NCI-H345 (cell line): ENCODE results near the gene TMEM208.
A peak's percentile ranks its signal among the peaks of the same experiment; 100 is the strongest.

Experiments
- DNase-seq: peaks from one replicate; lab custom pipeline; 2025; lab: John Stamatoyannopoulos, UW

Gene TMEM208

DNA sequence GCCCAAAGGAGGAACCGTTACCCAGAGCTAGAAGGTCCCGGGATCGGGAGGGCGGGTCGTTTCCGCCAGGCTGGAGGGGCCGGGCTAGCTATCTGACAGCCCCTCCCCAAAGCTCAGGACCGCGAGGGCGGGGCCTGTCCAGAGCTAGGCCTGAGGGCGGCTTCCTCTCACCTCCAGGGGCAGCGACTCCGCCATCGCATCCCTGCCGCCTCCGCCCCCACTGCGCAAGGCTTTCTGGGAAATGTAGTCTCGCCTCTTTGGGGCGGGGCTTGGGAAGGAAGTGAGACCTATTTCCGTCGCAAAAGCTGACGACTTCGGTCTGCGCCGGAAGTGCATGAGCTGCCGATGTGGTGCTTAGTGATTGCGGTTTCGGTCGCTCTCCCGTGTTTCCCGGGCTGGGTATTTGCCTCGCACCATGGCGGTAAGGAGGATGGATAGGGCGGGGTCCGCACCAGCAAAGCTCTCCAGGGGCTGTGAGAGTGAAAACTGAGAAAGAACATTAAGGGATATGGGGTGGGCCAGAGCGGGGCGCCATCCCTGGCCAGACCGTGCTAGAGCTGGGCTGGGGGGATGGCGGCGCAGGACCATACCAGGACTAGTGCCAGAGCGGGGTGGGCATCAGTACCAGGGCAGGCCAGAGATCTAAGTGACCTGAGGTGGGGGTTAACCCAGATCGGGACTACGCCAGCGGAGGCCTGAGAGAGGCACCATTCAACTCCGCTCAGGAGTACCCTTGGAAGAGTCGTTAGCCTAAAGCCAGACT, at the start of gene TMEM208:
Gene TMEM208, plus strand, starts transcription at position 327 of the 763 bp plus-strand sequence. Its CDS starts 89 bp downstream, at position 416.
- DNase-seq = peak; percentile 96

DNA sequence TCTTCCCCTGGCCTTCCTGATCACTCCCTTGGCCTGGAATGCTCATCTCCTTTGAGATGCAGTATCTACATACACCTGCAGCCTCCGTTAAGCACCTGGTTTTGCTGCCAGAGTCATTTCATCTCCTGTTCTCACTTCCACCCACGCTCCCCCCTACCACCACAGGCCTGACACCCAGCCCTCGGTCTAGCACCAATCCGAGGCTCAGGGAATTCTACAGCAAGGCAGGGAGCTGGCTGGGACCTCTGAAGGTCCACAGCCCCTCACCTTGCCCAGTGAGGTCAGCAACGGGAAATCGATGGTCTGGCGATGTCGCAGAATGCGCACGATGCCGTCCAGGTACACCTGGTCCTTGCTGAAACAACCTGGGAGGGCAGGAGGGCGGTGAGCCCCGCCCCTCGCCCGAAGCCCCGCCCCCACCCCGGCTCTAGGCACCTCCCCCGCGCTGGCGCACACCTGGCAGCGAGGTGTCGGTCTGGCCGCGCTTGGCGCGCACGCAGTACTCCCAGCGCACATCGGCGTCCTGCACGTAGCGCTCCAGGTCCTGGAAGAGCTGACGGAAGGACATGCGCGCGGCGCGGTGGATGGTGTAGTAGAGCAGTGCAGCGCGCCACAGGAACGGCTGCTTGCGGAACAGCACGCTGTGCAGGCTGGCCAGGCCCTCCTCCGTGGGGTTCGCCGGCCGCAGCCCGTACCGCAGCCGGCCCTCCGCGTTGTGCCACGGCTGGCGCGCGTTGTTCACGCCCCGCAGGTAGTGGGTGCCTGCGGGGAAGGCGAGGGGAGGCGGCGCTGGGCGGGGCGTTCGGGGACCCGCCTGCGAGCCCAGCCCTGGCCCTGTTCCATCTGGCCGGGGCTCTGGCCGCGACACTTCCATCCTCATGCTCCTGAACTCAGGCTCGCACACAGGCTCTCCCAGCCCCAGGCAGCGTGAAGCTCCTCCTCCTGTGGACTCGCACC, 48.9 kb upstream of the TMEM208 start:
- peak; percentile 90 for DNase-seq

DNA sequence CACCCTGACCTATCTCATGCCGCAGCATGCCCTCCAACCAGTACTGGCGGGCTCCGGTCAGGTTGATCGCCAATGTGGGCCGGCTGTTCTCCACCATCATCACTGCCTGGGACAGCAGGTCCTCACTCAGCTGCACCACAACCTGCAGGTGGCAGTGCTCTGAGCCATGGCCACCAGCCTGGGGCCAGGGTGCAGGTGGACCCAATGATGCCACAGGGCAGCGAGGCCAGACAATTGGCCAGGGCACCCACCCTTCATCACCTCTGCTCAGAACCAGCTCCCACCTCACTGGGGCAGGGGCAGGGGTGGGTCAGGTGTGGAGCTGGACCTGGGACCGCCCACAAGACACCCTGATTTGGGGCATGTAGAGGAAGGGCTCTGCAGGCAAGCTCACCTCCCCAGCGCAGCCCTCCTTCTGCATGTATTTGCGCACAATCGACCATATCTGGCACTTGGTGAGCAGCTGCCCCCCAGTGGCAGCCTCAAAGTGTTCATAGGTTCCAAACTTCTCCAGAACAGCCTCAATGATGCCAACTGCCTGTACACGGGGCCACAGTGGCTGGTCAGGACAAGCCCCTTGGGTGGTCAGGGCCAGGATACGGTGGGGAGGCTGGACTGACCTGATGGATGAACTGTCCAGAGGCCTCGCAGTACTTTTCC, 47.4 kb upstream of the TMEM208 start:
- DNase-seq = no peak

DNA sequence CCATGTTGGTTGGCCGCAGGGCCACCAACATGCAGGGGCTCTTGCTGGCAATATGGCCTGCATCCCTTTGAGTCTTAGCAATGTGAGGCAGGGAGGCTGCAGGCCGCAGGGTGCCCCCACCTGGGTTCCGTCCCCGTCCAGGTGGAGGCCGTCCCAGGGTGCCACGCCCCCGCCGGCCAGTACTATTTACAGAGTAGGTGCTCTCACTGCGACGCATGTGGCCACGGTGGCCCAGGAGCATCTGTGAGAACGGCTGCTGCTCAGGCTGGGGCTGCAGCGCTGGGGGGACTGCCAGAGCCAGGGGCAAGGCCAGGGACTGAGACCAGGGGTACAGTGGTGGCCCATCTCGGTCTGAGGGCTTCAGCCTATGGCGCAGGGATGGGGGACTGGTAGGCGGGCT, 46.8 kb upstream of the TMEM208 start:
- no peak for DNase-seq

DNA sequence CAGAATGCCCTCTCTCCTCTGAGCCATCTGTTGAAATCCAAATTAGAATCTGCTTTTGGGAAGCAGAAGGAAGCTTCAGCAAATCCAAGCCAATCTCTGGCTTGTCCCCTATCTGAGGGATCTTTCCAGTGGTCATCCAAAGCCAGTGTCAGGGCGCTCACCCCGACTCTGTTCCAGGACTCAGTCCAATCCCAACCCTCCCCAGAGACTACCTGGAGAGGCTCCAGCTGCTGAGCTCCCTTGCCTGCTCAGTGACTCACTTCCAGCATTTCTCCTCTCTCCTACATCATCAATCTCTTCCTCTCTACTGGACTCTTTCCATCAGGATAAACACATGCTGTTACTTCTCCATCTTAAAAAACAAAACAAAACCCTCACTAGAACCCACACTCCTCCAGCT, 45.6 kb upstream of the TMEM208 start:
- no peak for DNase-seq

DNA sequence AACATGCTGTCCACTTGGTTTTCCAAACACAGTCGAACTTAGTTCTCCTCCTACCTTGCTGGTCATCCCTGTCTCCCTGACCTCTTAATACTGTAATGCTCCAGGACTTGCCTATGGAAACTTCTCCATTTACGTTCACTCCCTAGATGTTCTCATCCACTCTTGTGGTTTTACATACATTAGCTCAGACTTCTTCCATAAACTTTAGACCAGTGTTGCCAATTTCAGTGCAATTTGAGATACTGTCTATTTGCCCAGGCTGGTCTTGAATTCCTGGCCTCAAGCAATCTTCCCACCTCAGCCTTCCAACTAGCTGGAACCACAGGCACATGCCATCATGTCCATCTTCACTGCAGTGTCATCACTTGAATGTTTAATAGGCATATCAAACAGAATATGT, 44.6 kb upstream of the TMEM208 start:
- no peak for DNase-seq

DNA sequence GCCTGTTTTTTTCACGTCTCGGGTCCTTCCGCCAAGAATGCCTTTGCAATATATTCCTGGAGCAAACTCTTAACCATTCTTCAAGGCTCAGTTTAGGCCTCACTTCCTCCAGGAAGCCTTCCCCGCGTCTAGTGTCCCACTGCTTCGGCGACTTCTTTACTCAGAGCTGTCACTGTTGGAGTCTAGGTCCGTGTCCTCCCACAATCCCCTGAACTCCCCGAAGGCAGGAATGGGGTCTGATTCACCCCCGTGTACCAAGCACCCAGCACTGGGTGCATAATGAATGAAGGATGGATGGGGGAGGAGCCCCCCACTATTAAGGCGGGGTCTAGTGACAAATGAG, 43.7 kb upstream of the TMEM208 start:
- DNase-seq = no peak

DNA sequence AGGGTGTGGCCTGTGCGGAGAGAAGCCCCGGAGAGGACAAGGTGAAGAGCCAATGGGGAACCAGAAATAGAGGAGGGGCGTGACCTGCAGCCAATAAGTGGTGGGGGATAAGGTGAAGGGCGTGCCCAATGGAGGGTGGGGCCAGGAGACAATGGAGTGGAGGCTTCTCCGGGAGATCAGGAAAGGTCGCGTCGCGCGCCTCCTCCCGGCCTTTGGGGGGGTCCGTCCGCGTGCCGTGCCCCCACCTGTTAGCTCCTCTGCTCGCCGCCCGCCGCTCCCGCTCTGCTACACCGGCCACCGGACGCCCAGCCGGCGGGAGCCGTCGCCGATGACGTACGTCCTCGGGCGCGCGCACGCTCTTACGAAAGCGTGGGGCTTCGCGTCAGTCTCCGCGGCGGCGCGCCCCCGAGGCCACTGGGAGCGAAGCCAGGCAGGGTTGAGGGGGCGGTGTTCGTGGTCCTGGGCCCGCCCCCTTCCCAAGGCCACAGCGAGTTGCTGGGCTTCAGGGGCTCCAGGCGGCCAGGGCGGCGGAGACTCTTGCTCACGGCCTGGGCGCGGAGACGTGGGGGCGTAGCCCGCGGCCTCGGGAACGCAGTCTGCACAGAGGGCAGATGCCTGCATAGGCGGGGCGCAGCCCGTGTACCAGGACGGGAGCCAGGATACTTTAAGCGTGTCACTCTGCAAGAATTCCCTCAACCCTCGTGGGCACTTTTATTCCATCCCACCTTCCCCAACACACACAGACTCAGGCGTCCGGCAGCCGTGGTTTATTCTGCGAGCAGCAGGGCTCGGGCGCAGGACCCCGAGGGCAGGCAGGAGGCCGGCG, 43.1 kb upstream of the TMEM208 start, which contains the start of gene MATCAP1:
Gene MATCAP1, minus strand, starts transcription at position 337 of the 826 bp plus-strand sequence. CDS start 3,353 bp downstream, outside the sequence.
- peak; percentile 94 for DNase-seq

DNA sequence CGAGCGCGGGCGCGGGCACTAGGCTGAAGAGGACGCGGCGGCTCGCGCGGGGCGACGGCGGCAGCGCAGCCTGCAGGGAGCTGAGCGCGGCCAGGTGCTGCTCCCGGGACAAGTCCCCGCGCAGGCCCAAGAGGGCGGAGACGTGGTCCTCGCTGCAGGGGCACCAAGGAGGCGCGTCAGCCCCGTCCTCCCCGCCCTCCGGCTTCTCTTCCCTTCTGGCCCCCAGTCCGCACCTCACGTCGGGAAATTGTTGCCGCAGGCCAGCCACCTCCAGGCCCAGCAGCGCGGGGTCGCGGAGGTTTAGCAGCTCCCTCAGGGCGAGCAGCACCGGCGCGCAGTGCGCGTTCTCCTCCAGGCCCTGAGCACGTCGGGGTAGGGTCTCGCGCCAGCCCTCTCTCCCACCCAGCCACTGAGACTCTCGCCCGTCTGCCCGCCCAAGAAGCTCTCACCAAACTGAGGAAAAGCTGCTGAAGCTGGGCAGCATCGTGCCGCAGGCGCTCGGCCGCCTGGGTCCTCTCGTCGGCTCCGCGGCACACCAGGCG, 42.4 kb upstream of the TMEM208 start:
- peak; percentile 59 for DNase-seq

DNA sequence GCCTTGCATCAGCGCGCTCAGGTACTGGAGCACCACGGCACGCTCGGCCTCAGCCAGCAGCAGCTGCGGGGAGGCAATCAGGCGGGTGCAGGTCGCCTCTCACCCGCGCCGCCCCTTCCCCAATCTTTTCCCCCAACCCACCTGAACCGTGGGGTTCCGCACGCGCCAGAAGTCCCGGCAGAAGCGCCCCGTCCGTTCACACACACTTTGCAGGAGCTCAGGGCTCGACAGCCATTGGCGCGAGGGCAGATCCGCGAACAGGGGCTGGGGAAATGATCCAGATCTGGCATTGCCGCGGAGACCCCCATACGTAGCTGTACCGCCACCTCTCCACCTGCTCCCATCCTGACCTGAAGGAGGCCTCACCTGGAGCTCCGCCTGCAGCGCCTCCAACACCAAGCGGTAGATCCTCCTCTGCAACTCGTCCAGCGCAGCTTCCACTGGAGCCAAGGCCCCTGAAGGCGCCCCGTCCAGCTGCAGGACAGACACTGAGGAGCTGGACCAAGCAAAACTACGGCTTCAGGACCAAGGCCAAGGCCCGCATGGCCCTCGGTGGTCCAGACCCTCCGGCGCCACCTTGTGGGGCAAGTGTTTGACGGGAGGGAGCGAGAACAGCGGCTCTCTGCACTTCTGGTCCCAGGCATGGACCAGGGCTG, 41.8 kb upstream of the TMEM208 start:
- peak; percentile 55 for DNase-seq

DNA sequence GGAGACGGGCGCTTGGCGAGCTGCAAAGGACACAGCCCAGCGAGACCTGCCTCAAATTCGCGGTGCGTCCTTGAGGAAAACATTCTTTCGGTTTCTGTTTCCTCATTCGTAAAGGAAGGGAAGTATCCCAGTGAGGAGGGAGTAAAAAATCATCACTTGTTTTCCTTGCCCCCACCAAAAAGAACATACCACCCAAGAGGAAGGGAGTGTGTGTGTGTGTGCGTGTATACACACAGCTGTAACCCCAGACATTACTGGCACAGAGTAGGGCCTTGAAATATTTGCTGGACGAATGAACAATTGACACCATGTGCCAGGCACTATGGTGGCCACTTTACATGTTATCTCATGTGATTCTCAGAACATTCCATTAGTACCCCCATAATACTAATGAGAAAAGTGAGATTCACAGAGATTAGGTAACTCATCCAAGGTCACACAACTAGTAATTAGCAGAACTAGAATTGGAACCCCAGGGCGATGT, 41.2 kb upstream of the TMEM208 start:
- DNase-seq = no peak

DNA sequence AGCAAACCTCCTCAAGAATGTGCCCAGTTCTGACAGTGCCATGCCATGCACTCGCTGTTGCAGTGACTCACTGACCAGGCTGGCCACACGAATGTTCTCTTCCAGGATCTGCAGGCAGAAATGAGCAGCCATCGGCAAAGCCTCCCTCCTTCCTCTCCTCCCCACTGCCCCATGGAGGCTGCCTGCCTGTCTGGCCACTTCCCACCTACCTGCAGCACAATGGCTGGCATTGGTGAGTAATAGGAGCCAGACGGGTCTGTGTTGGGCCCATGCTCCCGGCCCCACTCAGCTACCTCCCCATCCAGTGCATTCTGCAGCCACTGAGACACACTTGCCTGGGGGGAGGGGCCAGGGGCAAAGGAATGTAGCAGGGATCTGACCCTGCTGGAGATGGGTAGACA, 40.4 kb upstream of the TMEM208 start:
- no peak for DNase-seq

DNA sequence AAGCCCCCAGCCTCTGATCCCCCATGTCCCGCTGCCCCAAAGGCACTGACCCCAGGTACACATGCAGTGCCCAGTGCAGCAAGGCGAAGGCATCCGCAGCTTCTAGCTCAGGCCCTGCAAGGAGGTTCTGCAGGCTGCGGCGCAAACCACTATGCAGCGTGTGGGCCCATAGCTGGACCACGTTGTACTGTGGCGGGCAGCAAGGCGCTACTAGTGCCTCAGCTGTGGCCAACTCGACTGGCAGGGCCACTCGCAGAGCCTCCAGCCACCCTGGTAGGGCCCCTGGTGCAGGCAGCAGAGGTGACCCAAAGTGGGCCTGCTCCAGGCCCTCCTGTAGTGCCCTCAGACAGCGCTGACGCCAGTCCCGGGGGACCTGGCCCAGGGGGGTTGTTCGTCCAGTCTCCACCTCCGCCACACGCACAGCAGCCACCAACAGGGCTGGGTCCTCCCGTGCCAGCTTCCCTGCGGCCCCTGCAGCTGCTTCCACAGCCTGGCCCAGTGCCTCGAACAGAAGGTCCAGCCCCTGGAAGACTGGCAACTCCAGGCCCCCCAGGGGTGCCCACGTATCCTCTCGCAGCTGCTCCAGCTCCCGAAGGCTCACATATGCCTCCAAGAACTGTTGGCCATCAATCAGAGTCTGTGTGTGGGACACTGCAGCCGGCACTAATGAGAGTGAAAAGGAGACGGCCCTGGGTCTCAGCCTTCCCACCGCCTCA, 39.6 kb upstream of the TMEM208 start:
- DNase-seq = no peak

DNA sequence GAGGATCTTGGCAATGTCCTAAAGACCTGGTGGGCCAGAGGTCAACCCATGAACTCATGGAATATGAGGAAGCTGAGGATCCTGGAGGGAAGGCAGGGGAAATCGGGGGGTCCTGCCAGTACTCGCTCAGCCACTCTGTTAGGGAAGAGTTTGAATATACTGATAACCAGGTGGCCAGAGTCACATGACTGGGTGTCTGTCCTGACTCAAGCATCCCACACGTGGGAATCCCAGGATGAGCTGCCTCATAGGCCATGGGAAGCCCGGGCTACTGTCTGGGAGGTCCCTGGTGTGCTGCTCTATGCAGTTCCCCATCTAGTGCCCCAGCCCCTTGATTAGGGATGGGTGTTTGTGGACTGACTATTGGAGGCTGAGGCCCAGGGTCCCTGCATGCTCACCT, 38.6 kb upstream of the TMEM208 start:
- DNase-seq = no peak

DNA sequence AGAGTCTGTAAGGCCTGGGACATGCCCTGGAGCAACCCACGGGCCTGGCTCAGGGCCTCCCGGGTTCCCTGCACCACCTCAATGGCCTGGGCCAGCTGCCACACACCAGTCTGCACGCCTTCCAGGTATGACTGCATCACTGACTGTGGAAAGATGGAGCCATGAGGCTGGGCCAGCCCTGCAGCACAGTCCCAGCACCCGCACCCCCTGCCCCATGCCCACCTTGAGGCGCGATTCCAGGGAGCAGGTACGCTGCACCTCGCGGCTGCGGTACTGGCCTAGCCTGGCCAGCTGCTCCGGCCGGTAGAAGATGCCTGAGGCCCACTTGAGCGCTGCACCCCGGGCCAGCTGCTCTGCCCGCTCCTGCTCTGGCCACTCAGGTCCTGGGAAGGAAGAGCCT, 38.1 kb upstream of the TMEM208 start:
- DNase-seq = no peak

DNA sequence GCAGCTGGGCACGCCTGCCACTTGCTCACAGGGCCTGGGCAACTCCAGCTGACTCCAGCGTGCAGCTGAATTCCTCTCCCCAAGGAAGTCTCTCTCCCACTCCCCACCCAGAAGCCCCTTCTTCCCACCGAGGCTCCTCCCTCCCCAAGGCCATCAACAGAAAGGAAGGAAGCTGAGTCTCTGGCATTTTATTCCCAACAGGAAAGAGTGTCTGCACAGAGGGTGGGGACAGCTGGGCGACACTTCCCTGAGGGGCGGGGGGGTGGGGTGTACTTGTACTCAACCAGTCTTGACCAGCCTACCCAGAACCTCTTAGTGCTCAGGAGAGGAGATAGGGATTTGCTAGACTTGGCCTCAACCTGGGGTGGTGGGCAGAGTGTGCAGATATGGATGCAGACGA, 36.9 kb upstream of the TMEM208 start, which contains the start of gene EXOC3L1:
Gene EXOC3L1, minus strand, starts transcription at position 96 of the 400 bp plus-strand sequence. CDS start 460 bp downstream, outside the sequence.
- DNase-seq = no peak

DNA sequence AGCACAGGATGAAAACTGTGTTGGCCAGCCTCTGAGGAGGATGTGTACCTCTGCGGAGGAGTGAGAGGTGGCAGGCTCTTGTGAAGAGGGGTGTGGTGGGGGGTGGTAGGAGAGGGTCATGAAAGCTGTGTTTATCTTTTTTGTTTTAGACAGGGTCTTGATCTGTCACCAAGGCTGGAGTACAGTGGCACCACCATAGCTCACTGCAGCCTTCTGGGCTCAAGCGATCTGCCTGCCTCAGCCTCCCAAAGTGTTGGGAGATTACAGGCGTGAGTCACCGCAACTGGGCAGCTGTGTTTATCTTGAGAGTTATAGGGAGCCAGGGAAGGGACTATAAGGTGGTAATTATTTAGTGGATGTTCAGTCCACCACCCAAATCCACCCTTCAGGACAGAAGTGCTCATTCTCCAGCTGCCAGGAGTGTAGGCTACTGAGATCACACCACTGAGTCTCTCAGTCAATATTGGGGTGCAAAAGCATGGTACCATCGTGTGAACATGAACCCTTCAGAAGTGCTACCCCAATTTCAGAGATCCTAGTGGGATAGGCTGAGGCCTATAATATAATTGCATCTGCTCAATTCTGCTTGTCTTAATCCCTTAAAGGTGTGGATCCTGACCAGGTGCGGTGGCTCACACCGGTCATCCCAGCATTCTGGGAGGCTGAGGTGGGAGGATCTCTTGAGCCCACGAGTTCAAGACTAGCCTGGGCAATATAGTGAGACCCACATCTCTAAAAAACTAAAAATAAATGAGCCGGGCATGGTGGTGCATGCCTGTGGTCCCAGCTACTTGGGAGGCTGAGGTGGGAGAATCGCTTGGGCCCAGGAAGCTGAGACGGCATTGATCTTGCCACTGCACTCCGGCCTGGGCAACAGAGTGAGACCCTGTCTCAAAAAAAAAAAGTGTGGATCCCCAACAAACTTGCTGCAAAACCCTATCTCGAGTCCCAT, 36.2 kb upstream of the TMEM208 start:
- no peak for DNase-seq

DNA sequence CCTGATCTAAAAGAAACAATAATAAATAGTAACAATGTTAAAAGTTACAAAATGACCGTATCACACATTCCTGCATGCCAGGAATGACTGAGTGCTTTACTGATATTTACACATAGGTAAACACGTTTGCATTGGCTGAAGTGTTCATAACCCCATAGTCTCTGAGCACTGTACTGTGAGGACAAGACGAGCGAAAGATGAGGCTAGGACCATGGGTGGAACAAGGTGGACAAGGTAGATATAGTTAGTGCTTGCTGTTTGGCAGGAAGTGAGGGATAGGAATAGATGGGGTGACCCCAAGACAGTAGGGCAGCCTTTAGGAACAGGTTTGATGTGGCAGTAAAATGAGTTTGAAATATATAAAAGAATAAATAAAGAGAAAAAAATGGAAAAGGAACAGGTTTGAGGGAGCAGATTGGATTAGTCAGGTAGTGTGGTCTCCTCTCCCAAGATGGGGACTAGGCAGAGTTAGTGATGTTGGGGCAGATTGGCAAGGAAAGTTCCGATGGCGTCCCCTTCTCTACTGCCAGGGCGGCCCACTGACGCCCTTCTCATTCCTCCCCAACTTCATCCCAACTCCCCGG, 35.4 kb upstream of the TMEM208 start:
- DNase-seq = no peak
